GM12878 (cell line): ENCODE results near the gene TTYH3. TPM values are rescaled to one million over a fixed set of nuclear protein-coding genes. Genes with fewer than 3 reads are reported as not detected.

Source experiments
- BHLHE40 ChIP-seq, 2 experiments: fragments of 450-650 bp in 1 of 2; IDR thresholded peaks; 2 replicates each; pipeline ENCODE4 v1.6.1; 2011 to 2017; ENCODE audit warnings: low read depth in 2 of 2, borderline replicate concordance in 1 of 2, improper control_type of control experiment in 1 of 2, low read length in 1 of 2, mild to moderate bottlenecking in 1 of 2
- LARP7 ChIP-seq: fragments of 450-650 bp; IDR thresholded peaks from 2 replicates; pipeline ENCODE4 v1.6.1; 2017; ENCODE audit warnings: mild to moderate bottlenecking
- ZNF24 ChIP-seq: fragments of 450-650 bp; IDR thresholded peaks from 2 replicates; pipeline ENCODE4 v1.6.1; 2017; ENCODE audit warnings: antibody characterized with exemption, mild to moderate bottlenecking
- polyA plus RNA-seq, 11 experiments: library from polyadenylated mRNA; depleted of rRNA in 4 of 11; unstranded in 6 of 11; stranded (reverse) in 5 of 11; fragments of >200 nt; fragmentation: Nextera tagmentation in 4 of 11; fragmentation: Illumina TruSeq in 1 of 11; extraction: Ambion mirVana in 4 of 11; extraction: Trizol in 1 of 11; gene quantifications; 1 replicate in 1 of 11; 2 replicates in 10 of 11; pipeline versions ENCODE4 v1.2.1 to v1.2.3, GENCODE V29; 2011 to 2016; ENCODE audit warnings: inconsistent platforms in 2 of 11, missing spikeins in 2 of 11, low read depth in 1 of 11
- total RNA-seq, 4 experiments: library from RNA; depleted of rRNA in 3 of 4; stranded (reverse); fragments of >200 nt in 3 of 4; fragmentation: Illumina TruSeq in 1 of 4; extraction: Trizol in 1 of 4; gene quantifications; 2 replicates each; pipeline versions ENCODE4 v1.2.1 to v1.2.3, GENCODE V29; 2013 to 2021
- TF ChIP-seq, protein P1 (sequence below): fragments of 450-650 bp; IDR thresholded peaks from 2 replicates; pipeline ENCODE4 v1.6.1; 2014; ENCODE audit warnings: mild to moderate bottlenecking
- TF ChIP-seq, protein P2 (sequence below): IDR thresholded peaks from 2 replicates; pipeline ENCODE4 v1.6.1; 2012; ENCODE audit warnings: low read length, inconsistent platforms
- TF ChIP-seq, protein P3 (sequence below): fragments of 450-650 bp; formaldehyde crosslinking; IDR thresholded peaks from 2 replicates; pipeline ENCODE4 v1.4.0; 2020; ENCODE audit warnings: mild to moderate bottlenecking, moderate library complexity

Gene TTYH3
- total and polyA plus RNA-seq, 10 of the 15 experiments (the other 5 are each of a cell fraction or from before 2014, with no cell fraction given): 0.79 to 71.4 (median 10.5) TPM

DNA sequence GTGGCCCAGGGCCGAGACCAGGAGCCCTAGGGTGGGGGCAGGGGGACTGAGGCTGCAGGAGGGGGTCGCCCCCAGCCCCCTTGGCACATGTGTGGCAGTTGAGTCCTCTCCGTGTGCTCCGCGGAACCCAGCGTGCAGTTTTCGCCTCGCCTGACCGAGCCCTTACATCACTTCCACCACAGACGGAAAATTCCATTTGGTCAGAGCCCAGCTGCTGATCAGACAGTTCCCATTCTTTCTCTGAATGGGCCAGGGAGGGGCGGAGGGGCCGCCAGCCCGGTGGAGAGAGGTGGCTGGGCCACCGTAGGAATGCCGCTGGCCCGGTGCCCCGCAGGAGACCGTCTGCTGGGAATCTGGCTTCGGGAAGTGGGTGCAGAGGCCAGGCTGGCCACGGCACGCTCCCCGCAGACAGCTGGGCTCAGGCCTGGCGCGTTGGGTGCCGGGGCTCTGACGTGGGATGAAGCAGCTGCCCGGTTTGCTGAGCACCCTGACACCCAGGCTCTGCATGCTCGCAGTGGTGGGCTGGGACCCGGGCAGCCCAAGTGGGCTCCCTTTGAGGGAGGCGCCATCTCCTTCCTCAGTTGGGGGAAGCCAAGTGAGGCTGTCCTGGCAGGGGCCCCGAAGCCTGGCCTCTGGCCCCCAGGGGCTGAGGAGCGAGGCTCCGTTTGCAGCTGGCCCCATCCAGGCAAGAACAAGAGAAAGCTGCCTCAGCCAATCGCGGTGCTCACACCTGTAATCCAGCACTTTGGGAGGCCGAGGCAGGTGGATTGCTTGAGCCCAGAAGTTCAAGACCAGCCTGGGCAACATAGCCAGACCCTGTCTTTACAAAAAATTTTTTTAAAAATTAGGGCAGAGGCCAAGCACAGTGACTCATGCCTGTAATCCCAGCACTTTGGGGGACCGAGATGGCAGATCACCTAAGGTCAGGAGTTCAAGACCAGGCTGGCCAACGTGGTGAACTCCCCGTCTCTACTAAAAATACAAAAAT is 9.9 kb downstream of the TTYH3 start (continued):
- TF ChIP-seq, protein P1, sequence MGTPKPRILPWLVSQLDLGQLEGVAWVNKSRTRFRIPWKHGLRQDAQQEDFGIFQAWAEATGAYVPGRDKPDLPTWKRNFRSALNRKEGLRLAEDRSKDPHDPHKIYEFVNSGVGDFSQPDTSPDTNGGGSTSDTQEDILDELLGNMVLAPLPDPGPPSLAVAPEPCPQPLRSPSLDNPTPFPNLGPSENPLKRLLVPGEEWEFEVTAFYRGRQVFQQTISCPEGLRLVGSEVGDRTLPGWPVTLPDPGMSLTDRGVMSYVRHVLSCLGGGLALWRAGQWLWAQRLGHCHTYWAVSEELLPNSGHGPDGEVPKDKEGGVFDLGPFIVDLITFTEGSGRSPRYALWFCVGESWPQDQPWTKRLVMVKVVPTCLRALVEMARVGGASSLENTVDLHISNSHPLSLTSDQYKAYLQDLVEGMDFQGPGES: no peak
- TF ChIP-seq, protein P2, sequence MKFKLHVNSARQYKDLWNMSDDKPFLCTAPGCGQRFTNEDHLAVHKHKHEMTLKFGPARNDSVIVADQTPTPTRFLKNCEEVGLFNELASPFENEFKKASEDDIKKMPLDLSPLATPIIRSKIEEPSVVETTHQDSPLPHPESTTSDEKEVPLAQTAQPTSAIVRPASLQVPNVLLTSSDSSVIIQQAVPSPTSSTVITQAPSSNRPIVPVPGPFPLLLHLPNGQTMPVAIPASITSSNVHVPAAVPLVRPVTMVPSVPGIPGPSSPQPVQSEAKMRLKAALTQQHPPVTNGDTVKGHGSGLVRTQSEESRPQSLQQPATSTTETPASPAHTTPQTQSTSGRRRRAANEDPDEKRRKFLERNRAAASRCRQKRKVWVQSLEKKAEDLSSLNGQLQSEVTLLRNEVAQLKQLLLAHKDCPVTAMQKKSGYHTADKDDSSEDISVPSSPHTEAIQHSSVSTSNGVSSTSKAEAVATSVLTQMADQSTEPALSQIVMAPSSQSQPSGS: no peak
- TF ChIP-seq, protein P3, sequence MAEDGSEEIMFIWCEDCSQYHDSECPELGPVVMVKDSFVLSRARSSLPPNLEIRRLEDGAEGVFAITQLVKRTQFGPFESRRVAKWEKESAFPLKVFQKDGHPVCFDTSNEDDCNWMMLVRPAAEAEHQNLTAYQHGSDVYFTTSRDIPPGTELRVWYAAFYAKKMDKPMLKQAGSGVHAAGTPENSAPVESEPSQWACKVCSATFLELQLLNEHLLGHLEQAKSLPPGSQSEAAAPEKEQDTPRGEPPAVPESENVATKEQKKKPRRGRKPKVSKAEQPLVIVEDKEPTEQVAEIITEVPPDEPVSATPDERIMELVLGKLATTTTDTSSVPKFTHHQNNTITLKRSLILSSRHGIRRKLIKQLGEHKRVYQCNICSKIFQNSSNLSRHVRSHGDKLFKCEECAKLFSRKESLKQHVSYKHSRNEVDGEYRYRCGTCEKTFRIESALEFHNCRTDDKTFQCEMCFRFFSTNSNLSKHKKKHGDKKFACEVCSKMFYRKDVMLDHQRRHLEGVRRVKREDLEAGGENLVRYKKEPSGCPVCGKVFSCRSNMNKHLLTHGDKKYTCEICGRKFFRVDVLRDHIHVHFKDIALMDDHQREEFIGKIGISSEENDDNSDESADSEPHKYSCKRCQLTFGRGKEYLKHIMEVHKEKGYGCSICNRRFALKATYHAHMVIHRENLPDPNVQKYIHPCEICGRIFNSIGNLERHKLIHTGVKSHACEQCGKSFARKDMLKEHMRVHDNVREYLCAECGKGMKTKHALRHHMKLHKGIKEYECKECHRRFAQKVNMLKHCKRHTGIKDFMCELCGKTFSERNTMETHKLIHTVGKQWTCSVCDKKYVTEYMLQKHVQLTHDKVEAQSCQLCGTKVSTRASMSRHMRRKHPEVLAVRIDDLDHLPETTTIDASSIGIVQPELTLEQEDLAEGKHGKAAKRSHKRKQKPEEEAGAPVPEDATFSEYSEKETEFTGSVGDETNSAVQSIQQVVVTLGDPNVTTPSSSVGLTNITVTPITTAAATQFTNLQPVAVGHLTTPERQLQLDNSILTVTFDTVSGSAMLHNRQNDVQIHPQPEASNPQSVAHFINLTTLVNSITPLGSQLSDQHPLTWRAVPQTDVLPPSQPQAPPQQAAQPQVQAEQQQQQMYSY (CRISPR knock-in tag): no peak
- TF ChIP-seq LARP7: no peak
- peak; percentile 74 to 85; a peak in 3 of 4 replicates for TF ChIP-seq BHLHE40 (IDR thresholded peaks at IDR 0.05; ENCODE audit: borderline replicate concordance in 1 of 2, low read depth in 2 of 2, low read length in 1 of 2)
- TF ChIP-seq ZNF24: no peak
- TF ChIP-seq, all 136 proteins: peak for 29
